LNCaP clone FGC (cell line): ENCODE measurements around the gene GRIK4.

ENCODE experiments used
- DNase-seq: peaks from one replicate; pipeline ENCODE4 v3.0.0-alpha.2; 2011; ENCODE audit warnings: low read depth
- H3K4me3 ChIP-seq: 2 replicates; pipeline ENCODE4 v1.5.1; 2011; ENCODE audit warnings: mild to moderate bottlenecking, low read depth, low read length, control low read depth
- CTCF ChIP-seq: IDR thresholded peaks from 2 replicates; pipeline ENCODE4 v1.5.1; 2012; ENCODE audit warnings: mild to moderate bottlenecking; ENCODE audit not compliant: control insufficient read depth, insufficient read depth; ENCODE audit errors: extremely low read depth

The GRIK4 gene

DNA sequence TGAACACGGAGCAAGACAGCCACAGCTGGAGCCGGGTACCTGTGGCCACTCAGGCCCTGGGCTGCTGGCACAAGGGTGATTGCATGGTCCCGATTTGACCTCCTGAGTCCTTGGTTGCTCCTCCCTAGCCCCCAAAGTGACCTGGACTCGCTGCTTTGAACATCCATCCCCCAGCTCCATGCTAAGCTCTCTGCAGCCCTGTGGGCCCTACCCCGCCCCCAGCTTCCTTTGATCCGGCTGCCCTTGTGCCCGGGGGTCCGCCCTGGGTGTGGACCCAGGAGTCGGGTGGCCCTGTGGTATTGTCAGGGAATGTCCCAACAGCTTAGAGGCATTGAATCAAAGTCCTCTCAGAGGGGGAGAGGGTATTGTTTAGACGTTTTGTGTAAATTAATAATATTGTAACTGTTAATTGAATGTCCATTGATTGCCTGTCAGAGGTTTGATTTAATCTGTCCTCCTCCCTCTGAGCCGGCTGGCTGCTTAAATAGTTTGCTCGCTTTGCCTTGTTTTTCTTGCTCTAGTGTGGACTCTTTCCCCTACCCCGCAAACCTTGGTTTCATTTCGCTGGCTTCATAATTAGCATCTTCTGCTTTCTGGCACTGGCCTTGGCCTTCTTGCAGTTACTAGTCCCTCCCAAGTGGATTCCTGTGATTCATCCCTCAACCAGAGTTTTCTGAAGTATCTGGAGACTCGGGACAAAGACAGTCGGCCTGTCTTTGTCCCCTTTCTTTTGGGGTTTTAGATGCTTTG, 20.7 kb downstream of the GRIK4 start:
- DNase-seq, result no peak
- H3K4me3 ChIP-seq, result no peak overlapping the region
- no peak for TF ChIP-seq CTCF

GRCh38 chr11:120532832-120533196, 21.3 kb downstream of the GRIK4 start:
- H3K4me3 ChIP-seq, result no peak overlapping the region
- no peak for DNase-seq
- no peak for TF ChIP-seq CTCF

DNA sequence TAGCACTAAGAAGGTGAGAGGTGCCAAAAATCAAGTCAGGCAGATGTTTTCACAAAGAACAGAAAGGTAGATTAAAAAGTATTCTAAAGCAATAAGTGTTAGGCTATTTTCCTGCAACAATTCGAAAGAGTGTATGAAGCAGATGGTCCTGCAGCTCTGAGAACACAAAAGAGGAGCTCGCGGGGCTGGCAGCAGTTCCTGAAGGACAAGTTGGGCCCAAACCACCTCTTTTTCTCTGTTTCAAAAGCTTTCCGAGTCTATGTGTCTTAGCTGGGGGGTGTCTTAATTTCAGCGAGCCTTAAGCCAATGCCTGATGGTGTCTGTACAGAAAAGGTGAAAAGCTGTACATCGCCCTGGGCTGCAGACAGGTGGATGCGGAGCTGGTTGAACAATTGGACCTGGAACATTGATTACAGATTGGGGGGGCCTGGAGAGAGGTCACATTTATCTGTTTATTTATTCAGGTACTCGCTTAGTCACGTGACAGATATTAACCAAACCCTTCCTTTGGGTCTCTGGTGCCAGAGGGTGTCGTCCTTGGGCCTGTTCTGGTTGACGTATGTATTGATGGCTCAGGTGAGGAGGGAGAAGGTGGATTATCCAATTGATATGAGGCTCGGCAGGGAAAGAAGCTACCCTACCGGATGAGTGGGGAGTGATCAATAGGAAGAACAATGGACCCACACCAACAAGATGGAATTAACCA, 24.7 kb downstream of the GRIK4 start:
- TF ChIP-seq CTCF, result no peak
- H3K4me3 ChIP-seq, result no peak overlapping the region
- DNase-seq, result no peak

DNA sequence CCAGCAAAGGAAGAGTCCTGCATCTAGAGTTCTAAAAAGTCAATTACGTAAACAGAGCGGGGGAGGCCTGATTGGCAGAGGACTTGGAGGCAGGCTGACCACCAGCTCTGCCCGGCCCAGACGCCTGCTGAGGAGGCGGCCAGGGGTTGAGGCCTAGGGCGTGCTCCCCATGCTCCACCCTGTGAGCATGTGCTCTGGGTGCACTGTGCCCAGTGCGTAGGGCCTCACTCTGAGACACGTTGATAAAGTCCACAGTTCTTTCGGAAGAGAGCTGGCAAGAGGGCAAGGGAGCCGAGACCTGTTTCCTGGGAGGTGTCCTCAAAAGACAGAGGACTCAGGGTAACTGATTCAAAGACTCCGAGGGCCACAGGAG, 25.2 kb downstream of the GRIK4 start:
- TF ChIP-seq CTCF, result no peak
- no peak for DNase-seq
- H3K4me3 ChIP-seq, result no peak overlapping the region

GRCh38 chr11:120537996-120538395, 26.4 kb downstream of the GRIK4 start:
- no peak for DNase-seq
- TF ChIP-seq CTCF, result no peak
- H3K4me3 ChIP-seq, result no peak overlapping the region

GRCh38 chr11:120538707-120539106, 27.2 kb downstream of the GRIK4 start:
- no peak for TF ChIP-seq CTCF
- no peak for DNase-seq
- H3K4me3 ChIP-seq, result no peak overlapping the region
